Measurements from ENCODE around the gene CYP17A1. TPM values are rescaled to one million over a fixed set of nuclear protein-coding genes. Genes with fewer than 3 reads are reported as not detected.

CYP17A1 gene
- total and polyA plus RNA-seq, 2 experiments from 2014 or later: not detected

GRCh38 chr10:102785818-102786217 is 51.4 kb downstream of the CYP17A1 start:
- Mint-ChIP-seq H3K9me3 (peaks cover 5% of the 10 kb centered on the region; the same call in 1 of the 3 replicates), H3K27ac (no peak overlapping the region), H3K36me3 (ENCODE audit: low read depth) (peaks cover 4% of the 10 kb centered on the region; the same call in 1 of the 3 replicates), H3K4me1 (peaks cover 27% of the 10 kb centered on the region), H3K4me3 (no peak overlapping the region), H3K27me3 (ENCODE audit: insufficient read depth, low read depth, poor library complexity) (no peaks in the 10 kb centered on the region)
- TF ChIP-seq CREB1 (CRISPR knock-in tag; IDR thresholded peaks at IDR 0.05; ENCODE audit: low read depth): no peak
- no peak for TF ChIP-seq NANOG (IDR thresholded peaks at IDR 0.05; ENCODE audit: borderline replicate concordance)
- no peak for TF ChIP-seq CTCF (conservative IDR thresholded peaks at IDR 0.05; ENCODE audit: low read depth in 2 of 2)
- TF ChIP-seq ZNF331 (CRISPR knock-in tag; IDR thresholded peaks at IDR 0.05; ENCODE audit: low read depth): no peak
- TF ChIP-seq POLR2AphosphoS5 (IDR thresholded peaks at IDR 0.05; ENCODE audit: low read depth): no peak
- no peak for TF ChIP-seq EZH2phosphoT487 (IDR thresholded peaks at IDR 0.05; ENCODE audit: unreplicated experiment)
- no peak for TF ChIP-seq EZH2 (IDR thresholded peaks at IDR 0.05; ENCODE audit: low read depth, unreplicated experiment)
- TF ChIP-seq ETS1 (IDR thresholded peaks at IDR 0.05): no peak
- TF ChIP-seq JUNB (IDR thresholded peaks at IDR 0.05; ENCODE audit: unreplicated experiment): no peak
- TF ChIP-seq REST (IDR thresholded peaks at IDR 0.05; ENCODE audit: unreplicated experiment): no peak
- TF ChIP-seq STAT1 (IDR thresholded peaks at IDR 0.05; ENCODE audit: unreplicated experiment): no peak
- no peak for TF ChIP-seq ZNF462 (CRISPR knock-in tag; IDR thresholded peaks at IDR 0.05)
- TF ChIP-seq ZNF114 (CRISPR knock-in tag; IDR thresholded peaks at IDR 0.05): no peak
- H3K36me3 ChIP-seq (ENCODE audit: insufficient read depth): no peaks in the 10 kb centered on the region
- no peak overlapping the region for H3K4me3 ChIP-seq
- H3K27ac ChIP-seq (ENCODE audit: low read depth): no peak overlapping the region
- no peaks in the 10 kb centered on the region for H3K9me2 ChIP-seq (ENCODE audit: insufficient read depth)
- H3K4me2 ChIP-seq: no peak overlapping the region
- peaks cover 17% of the 10 kb centered on the region for H3K79me2 ChIP-seq (replicated peaks; ENCODE audit: insufficient read depth)
- DNase-seq (ENCODE audit: low spot score): no peak
- H3K27me3 ChIP-seq (ENCODE audit: insufficient read depth): no peaks in the 10 kb centered on the region
- H4K20me1 ChIP-seq (replicated peaks; ENCODE audit: insufficient read depth): no peaks in the 10 kb centered on the region; the same call in 1 of the 2 replicates
- peaks cover 16% of the 10 kb centered on the region for H3K4me1 ChIP-seq (ENCODE audit: insufficient read depth)
- H3F3A ChIP-seq (replicated peaks; ENCODE audit: low read depth): no peaks in the 10 kb centered on the region
- no peak overlapping the region for H2AFZ ChIP-seq
- ATAC-seq: no peak
